Caco-2 (cell line): Measurements from ENCODE around the gene RNF151. TPM values are rescaled to one million over a fixed set of nuclear protein-coding genes. Genes with fewer than 3 reads are reported as not detected.
"Not testable (repeated sequence)": the region's sequence is repeated elsewhere in the genome, so short reads cannot be mapped to it uniquely, and the experiment has no call there.

Source experiments
- BruUV-seq: library from RNA; stranded (reverse); fragments of 400-500 nt; replicated peaks from 2 replicates; lab custom pipeline; 2021; lab: Mats Ljungman, UMichigan
- CTCF ChIA-PET: fragments of 300-600 bp; sonication (Branson Sonifier 250); formaldehyde crosslinking; loops from one replicate; lab custom pipeline; 2022; ENCODE audit warnings: antibody characterized with exemption; lab: Charles Lee
- POLR2A ChIA-PET: fragments of 300-600 bp; sonication (Branson Sonifier 250); formaldehyde crosslinking; loops from one replicate; lab custom pipeline; 2022; ENCODE audit warnings: antibody characterized with exemption; lab: Charles Lee
- DNase-seq, 2 experiments: peaks; one replicate each; pipeline versions ENCODE4 v3.0.0 to v3.0.0-alpha.2; 2020 to 2022
- H3K27me3 ChIP-seq: replicated peaks from 2 replicates; pipeline ENCODE4 v1.6.0; 2011; ENCODE audit warnings: low read length; ENCODE audit not compliant: control insufficient read depth, insufficient read depth
- H3K36me3 ChIP-seq: 2 replicates; pipeline ENCODE4 v1.5.1; 2011; ENCODE audit warnings: low read length; ENCODE audit not compliant: control insufficient read depth, insufficient read depth
- H3K4me1 ChIP-seq: fragments of 250-450 bp; sonication (Bioruptor Pico); 2 replicates; pipeline ENCODE4 v1.5.1; 2020; ENCODE audit warnings: mild to moderate bottlenecking
- H3K4me3 ChIP-seq: 2 replicates; pipeline ENCODE4 v1.5.1; 2011; ENCODE audit warnings: low read depth, mild to moderate bottlenecking, control low read depth, low read length
- H3K9me3 ChIP-seq: fragments of 250-450 bp; sonication (Bioruptor Pico); 2 replicates; pipeline ENCODE4 v1.5.1; 2020; ENCODE audit warnings: mild to moderate bottlenecking, moderate library complexity
- H3K27ac Mint-ChIP-seq: one replicate; pipeline ENCODE4 v1.8.0; 2022; ENCODE audit warnings: mixed read lengths; ENCODE audit not compliant: unreplicated experiment
- H3K27me3 Mint-ChIP-seq: one replicate; pipeline ENCODE4 v1.8.0; 2022; ENCODE audit warnings: mixed read lengths; ENCODE audit not compliant: insufficient read depth, unreplicated experiment
- H3K36me3 Mint-ChIP-seq: one replicate; pipeline ENCODE4 v1.8.0; 2022; ENCODE audit warnings: mild to moderate bottlenecking, mixed read lengths; ENCODE audit not compliant: insufficient read depth, unreplicated experiment
- H3K4me1 Mint-ChIP-seq: one replicate; pipeline ENCODE4 v1.8.0; 2022; ENCODE audit warnings: low read depth, mixed read lengths; ENCODE audit not compliant: unreplicated experiment
- H3K4me3 Mint-ChIP-seq: one replicate; pipeline ENCODE4 v1.8.0; 2022; ENCODE audit warnings: mild to moderate bottlenecking, moderate library complexity, mixed read lengths; ENCODE audit not compliant: unreplicated experiment
- H3K9me3 Mint-ChIP-seq: one replicate; pipeline ENCODE4 v1.8.0; 2022; ENCODE audit warnings: mixed read lengths; ENCODE audit not compliant: unreplicated experiment
- intact Hi-C: fragments of 100-400 bp; cut with micrococcal nuclease; formaldehyde crosslinking; loops from one replicate; pipeline ENCODE4 v1.10.0; 2022; ENCODE audit not compliant: unreplicated experiment
- total RNA-seq: library from RNA; stranded (reverse); gene quantifications from 2 replicates; pipeline ENCODE4 v1.2.3, GENCODE V29; 2022
- TF ChIP-seq, protein P1 (sequence below), 2 experiments: fragments of 200-600 bp in 1 of 2; IDR thresholded peaks; 1 replicate in 1 of 2; 2 replicates in 1 of 2; pipeline versions ENCODE4 v1.5.1 to v1.8.0; 2011 to 2022; ENCODE audit warnings: antibody characterized with exemption in 1 of 2, control low read depth in 1 of 2, inconsistent platforms in 1 of 2, low read depth in 1 of 2, low read length in 1 of 2, mild to moderate bottlenecking in 1 of 2, moderate library complexity in 1 of 2; ENCODE audit not compliant: insufficient read depth in 1 of 2, severe bottlenecking in 1 of 2, unreplicated experiment in 1 of 2

The RNF151 gene
- total RNA-seq, 1 experiment from 2014 or later: not detected

DNA sequence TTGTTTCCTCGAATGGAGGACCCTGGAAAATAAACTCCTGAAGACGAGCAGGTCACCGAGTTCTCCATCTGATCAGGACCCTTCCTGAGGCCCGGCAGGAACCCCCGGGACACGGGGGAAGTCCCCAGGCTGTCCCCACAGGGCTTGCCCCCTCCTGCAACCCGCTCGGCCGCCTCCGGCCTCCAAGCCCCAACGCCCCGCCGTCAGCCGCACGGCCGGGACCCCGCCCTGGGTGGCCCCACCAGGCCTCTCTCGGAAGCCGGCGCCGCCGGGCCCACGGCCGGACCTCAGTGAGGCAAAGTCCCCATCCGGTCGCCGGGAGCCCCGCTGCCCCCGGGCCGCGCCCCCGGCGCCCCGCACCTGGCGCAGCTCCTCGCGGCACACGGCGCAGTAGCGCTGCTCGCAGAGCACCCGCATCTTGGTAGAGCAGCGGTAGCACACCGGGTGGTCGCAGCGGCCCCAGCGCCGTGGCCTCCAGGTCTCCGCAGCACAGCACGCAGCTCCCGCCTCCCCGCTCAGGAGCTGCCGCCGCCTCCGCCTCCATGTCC is 42.6 kb downstream of the RNF151 start:
- Histone ChIP-seq H3K36me3 (no peaks in the 10 kb centered on the region; the same call in 1 of the 2 replicates), H3K4me3 (peak overlapping the region; percentile 63), H3K4me1 (peaks cover 15% of the 10 kb centered on the region; the same call in 1 of the 2 replicates), H3K27me3 (no peaks in the 10 kb centered on the region), H3K9me3 (no peaks in the 10 kb centered on the region)
- Mint-ChIP-seq H3K4me3 (peak overlapping the region; percentile 77), H3K9me3 (no peaks in the 10 kb centered on the region), H3K36me3 (peaks cover 29% of the 10 kb centered on the region), H3K27me3 (no peaks in the 10 kb centered on the region), H3K4me1 (peaks cover 5% of the 10 kb centered on the region), H3K27ac (no peak overlapping the region)
- ChIA-PET POLR2A (interaction anchor here (0.7 to 1.9 kb wide), 3 partner anchors 45 to 743 kb away, joined by 4 to 16 read pairs (median 6); partner anchors contain the start of genes RPS2, SRRM2 and TRAF7), CTCF (interaction anchor here (0.7 to 1.3 kb wide), 2 partner anchors 10 to 131 kb away, joined by 3 to 7 read pairs; partner anchors contain the start of gene NPW)
- DNase-seq: peak in 1 of 2 experiments; percentile 33
- TF ChIP-seq, protein P1, sequence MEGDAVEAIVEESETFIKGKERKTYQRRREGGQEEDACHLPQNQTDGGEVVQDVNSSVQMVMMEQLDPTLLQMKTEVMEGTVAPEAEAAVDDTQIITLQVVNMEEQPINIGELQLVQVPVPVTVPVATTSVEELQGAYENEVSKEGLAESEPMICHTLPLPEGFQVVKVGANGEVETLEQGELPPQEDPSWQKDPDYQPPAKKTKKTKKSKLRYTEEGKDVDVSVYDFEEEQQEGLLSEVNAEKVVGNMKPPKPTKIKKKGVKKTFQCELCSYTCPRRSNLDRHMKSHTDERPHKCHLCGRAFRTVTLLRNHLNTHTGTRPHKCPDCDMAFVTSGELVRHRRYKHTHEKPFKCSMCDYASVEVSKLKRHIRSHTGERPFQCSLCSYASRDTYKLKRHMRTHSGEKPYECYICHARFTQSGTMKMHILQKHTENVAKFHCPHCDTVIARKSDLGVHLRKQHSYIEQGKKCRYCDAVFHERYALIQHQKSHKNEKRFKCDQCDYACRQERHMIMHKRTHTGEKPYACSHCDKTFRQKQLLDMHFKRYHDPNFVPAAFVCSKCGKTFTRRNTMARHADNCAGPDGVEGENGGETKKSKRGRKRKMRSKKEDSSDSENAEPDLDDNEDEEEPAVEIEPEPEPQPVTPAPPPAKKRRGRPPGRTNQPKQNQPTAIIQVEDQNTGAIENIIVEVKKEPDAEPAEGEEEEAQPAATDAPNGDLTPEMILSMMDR (IDR thresholded peaks at IDR 0.05; ENCODE audit: insufficient read depth in 1 of 2, low read depth in 1 of 2, low read length in 1 of 2, severe bottlenecking in 1 of 2, unreplicated experiment in 1 of 2): no peak
- intact Hi-C loops: no loop called here
- BruUV-seq: no TSS peak

DNA sequence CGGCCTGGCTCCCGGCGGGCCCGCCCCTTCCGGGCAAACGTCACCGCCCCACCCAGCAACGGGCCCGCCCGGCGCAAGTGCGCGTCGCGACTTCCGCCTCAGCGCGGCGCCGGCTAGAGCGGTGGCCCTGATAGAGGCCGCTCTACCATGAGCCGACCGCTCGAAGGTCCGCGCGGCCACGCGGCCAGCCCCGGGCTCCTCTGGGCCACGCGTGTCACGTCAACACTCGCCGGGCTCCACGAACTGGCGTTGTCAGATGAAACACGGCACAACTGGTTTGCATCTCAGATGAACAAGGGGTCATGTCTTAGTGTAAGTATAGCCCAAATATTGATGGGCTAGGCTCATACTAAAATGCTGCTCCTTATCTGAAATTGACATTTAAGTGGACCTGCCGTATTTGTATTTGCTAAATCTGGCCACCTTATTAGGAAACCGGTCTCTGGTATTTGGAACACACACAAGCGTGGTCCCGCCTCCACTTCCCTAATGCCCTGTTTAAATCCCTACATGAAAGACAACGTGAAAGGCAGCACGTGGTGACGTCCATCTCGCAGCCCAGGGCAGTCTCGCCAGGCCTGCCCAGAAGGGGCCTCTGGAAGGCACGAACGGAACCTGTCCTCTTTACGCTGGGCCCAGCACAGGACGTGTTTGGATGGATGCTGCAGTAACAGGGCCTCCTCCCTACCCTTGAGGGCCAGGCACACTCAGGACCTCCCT is 43.3 kb downstream of the RNF151 start, which contains the start of gene ZNF598:
ZNF598 (minus strand) TSS at position 31 of the 720 bp plus-strand sequence.
- no peaks in the 10 kb centered on the region; the same call in 1 of the 2 replicates for H3K36me3 ChIP-seq
- no peaks in the 10 kb centered on the region for H3K9me3 ChIP-seq
- ChIA-PET POLR2A (interaction anchor here (1.9 kb wide), 1 partner anchor 146 kb away, joined by 16 read pairs; the partner anchor contains the start of gene TRAF7), CTCF (no interaction called here)
- peak within 1 kb of the TSS; percentile 77 for H3K4me3 ChIP-seq
- peak within 1 kb of the TSS; percentile 82 for H3K4me3 Mint-ChIP-seq
- intact Hi-C loops: no loop called here
- H3K9me3 Mint-ChIP-seq: no peaks in the 10 kb centered on the region
- peaks cover 22% of the 10 kb centered on the region for H3K36me3 Mint-ChIP-seq
- TSS peak; percentile 98 for BruUV-seq
- peak within 1 kb of the TSS; percentile 85 for H3K27ac Mint-ChIP-seq
- TF ChIP-seq, protein P1 (IDR thresholded peaks at IDR 0.05; ENCODE audit: insufficient read depth in 1 of 2, low read depth in 1 of 2, low read length in 1 of 2, severe bottlenecking in 1 of 2, unreplicated experiment in 1 of 2): no peak
- H3K4me1 ChIP-seq: peaks cover 16% of the 10 kb centered on the region
- H3K27me3 Mint-ChIP-seq: no peaks in the 10 kb centered on the region
- peaks cover 5% of the 10 kb centered on the region for H3K4me1 Mint-ChIP-seq
- no peaks in the 10 kb centered on the region for H3K27me3 ChIP-seq
- peak; percentile 68 to 88 for DNase-seq

DNA sequence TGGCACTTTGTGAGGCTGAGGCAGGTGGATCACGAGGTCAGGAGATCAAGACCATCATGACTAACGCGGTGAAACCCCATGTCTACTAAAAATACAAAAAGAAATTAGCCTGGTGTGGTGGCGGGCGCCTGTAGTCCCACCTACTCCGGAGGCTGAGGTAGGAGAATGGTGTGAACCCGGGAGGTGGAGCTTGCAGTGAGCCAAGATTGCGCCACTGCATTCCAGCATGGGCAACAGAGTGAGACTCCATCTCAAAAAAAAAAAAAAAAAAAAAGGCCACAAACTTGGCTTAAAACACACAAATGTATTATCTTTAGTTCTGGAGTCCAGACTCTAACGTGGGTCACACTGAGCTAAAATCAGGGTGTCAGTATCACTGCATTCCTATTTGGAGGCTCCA is 45.1 kb downstream of the RNF151 start:
- H3K27ac Mint-ChIP-seq, H3K4me3 Mint-ChIP-seq, H3K4me3 ChIP-seq, H3K27me3 Mint-ChIP-seq, H3K4me1 Mint-ChIP-seq, H3K27me3 ChIP-seq, H3K36me3 ChIP-seq, H3K9me3 Mint-ChIP-seq, BruUV-seq, DNase-seq, H3K9me3 ChIP-seq, POLR2A ChIA-PET, intact Hi-C loops: not testable (repeated sequence)
- peaks cover 11% of the 10 kb centered on the region for H3K36me3 Mint-ChIP-seq
- peaks cover 27% of the 10 kb centered on the region for H3K4me1 ChIP-seq
- CTCF ChIA-PET: interaction anchor here (1.4 kb wide), 1 partner anchor 11 kb away, joined by 3 read pairs; no protein-coding TSS in a partner anchor
